Loucy (cell line): ENCODE results near the gene BAX.
A peak's percentile ranks its signal among the peaks of the same experiment; 100 is the strongest.

ENCODE experiments used
- H2AFZ ChIP-seq: fragments of 200-600 bp; sonication (generic); 2 replicates; pipeline ENCODE4 v1.6.0; 2016; ENCODE audit warnings: antibody characterized with exemption, mild to moderate bottlenecking, low read length, moderate library complexity
- H3F3A ChIP-seq: fragments of 200-600 bp; 2 replicates; pipeline ENCODE4 v1.6.0; 2016; ENCODE audit warnings: antibody characterized with exemption, low read depth, mild to moderate bottlenecking
- H3K27me3 ChIP-seq: fragments of 200-600 bp; sonication (generic); 2 replicates; pipeline ENCODE4 v1.6.1; 2014; ENCODE audit warnings: low read length, mild to moderate bottlenecking; ENCODE audit not compliant: insufficient read depth, poor library complexity, severe bottlenecking
- H3K36me3 ChIP-seq: fragments of 200-600 bp; sonication (generic); 2 replicates; pipeline ENCODE4 v1.6.1; 2016; ENCODE audit warnings: low read length; ENCODE audit not compliant: insufficient read depth
- H3K4me1 ChIP-seq: fragments of 200-600 bp; sonication (generic); 2 replicates; pipeline ENCODE4 v1.5.1; 2014; ENCODE audit warnings: low read length, mild to moderate bottlenecking; ENCODE audit not compliant: insufficient read depth, poor library complexity, severe bottlenecking
- H3K4me2 ChIP-seq: fragments of 200-600 bp; sonication (generic); 2 replicates; pipeline ENCODE4 v1.6.0; 2014; ENCODE audit warnings: antibody characterized with exemption, low read length, low read depth, mild to moderate bottlenecking; ENCODE audit not compliant: poor library complexity, severe bottlenecking
- H3K4me3 ChIP-seq: fragments of 200-600 bp; sonication (generic); 2 replicates; pipeline ENCODE4 v1.5.1; 2014; ENCODE audit warnings: low read length, mild to moderate bottlenecking, mixed read lengths; ENCODE audit not compliant: poor library complexity, severe bottlenecking
- H3K79me2 ChIP-seq: fragments of 200-600 bp; sonication (generic); 2 replicates; pipeline ENCODE4 v1.6.1; 2014; ENCODE audit warnings: low read length; ENCODE audit not compliant: insufficient read depth
- H3K9ac ChIP-seq: fragments of 200-600 bp; sonication (generic); 2 replicates; pipeline ENCODE4 v1.6.0; 2014; ENCODE audit warnings: mild to moderate bottlenecking, low read depth, low read length, moderate library complexity; ENCODE audit not compliant: poor library complexity, severe bottlenecking
- H3K9me2 ChIP-seq: fragments of 200-600 bp; sonication (generic); replicated peaks from 2 replicates; pipeline ENCODE4 v1.6.1; 2016; ENCODE audit warnings: low read depth, low read length, mixed read lengths
- H3K9me3 ChIP-seq: fragments of 200-600 bp; sonication (generic); 2 replicates; pipeline ENCODE4 v1.6.1; 2014; ENCODE audit warnings: mild to moderate bottlenecking, antibody characterized with exemption, low read length, low read depth; ENCODE audit not compliant: insufficient read depth
- H4K20me1 ChIP-seq: fragments of 200-600 bp; sonication (generic); 2 replicates; pipeline ENCODE4 v1.6.0; 2014; ENCODE audit warnings: antibody characterized with exemption, low read length, mild to moderate bottlenecking; ENCODE audit not compliant: insufficient read depth, poor library complexity, severe bottlenecking
- CTCF ChIP-seq: fragments of 200-600 bp; sonication (generic); conservative IDR thresholded peaks from 2 replicates; pipeline ENCODE4 v1.5.1; 2014; ENCODE audit warnings: mild to moderate bottlenecking, antibody characterized with exemption, low read length
- EZH2phosphoT487 ChIP-seq: fragments of 200-600 bp; IDR thresholded peaks from 2 replicates; pipeline ENCODE4 v1.6.1; 2018; ENCODE audit warnings: antibody characterized with exemption, mild to moderate bottlenecking, moderate library complexity, borderline replicate concordance

Gene BAX

GRCh38 chr19:48954595-48955307, at the start of gene BAX:
Gene BAX, plus strand, starts transcription at chr19:48954875. Its CDS starts 54 bp downstream, at chr19:48954929.
- Histone ChIP-seq H3F3A (no peaks in the 10 kb centered on the region), H3K4me1 (peaks cover 9% of the 10 kb centered on the region), H3K4me3 (peak within 1 kb of the TSS; percentile 81), H3K4me2 (peak within 1 kb of the TSS; percentile 88), H2AFZ (peak within 1 kb of the TSS; percentile 87), H4K20me1 (no peaks in the 10 kb centered on the region), H3K36me3 (no peaks in the 10 kb centered on the region), H3K79me2 (peaks cover 19% of the 10 kb centered on the region), H3K9me3 (no peaks in the 10 kb centered on the region), H3K9ac (peak within 1 kb of the TSS; percentile 97), H3K9me2 (no peaks in the 10 kb centered on the region), H3K27me3 (no peaks in the 10 kb centered on the region)
- TF ChIP-seq CTCF (0 out of 2 replicates have a peak, but pooled peaks have one; percentile 15), EZH2phosphoT487 (no peak)

- no peak overlapping the region for H3K9ac ChIP-seq
- H3K9me3 ChIP-seq, result no peaks in the 10 kb centered on the region
- H3K4me3 ChIP-seq, result no peak overlapping the region
- TF ChIP-seq EZH2phosphoT487, result no peak
- no peak for TF ChIP-seq CTCF
- no peak overlapping the region for H2AFZ ChIP-seq
- H3K4me2 ChIP-seq, result no peak overlapping the region
- peaks cover 3% of the 10 kb centered on the region; the same call in 1 of the 2 replicates for H3K36me3 ChIP-seq
- no peaks in the 10 kb centered on the region for H3K9me2 ChIP-seq
- no peaks in the 10 kb centered on the region for H3K27me3 ChIP-seq
- peaks cover 13% of the 10 kb centered on the region for H3K4me1 ChIP-seq
- no peaks in the 10 kb centered on the region for H3F3A ChIP-seq
- H3K79me2 ChIP-seq, result peaks cover 11% of the 10 kb centered on the region; the same call in 1 of the 2 replicates
- H4K20me1 ChIP-seq, result peaks cover 4% of the 10 kb centered on the region
Observed at GRCh38 chr19:48905664-48906063, 49.0 kb upstream of the BAX start.

GRCh38 chr19:48906324-48906723, 48.4 kb upstream of the BAX start:
- Histone ChIP-seq H3F3A (no peaks in the 10 kb centered on the region), H3K4me1 (peaks cover 7% of the 10 kb centered on the region), H3K36me3 (peaks cover 3% of the 10 kb centered on the region; the same call in 1 of the 2 replicates), H3K9ac (no peak overlapping the region), H3K79me2 (peaks cover 5% of the 10 kb centered on the region; the same call in 1 of the 2 replicates), H3K4me3 (no peak overlapping the region), H3K9me2 (no peaks in the 10 kb centered on the region), H2AFZ (no peak overlapping the region), H4K20me1 (no peaks in the 10 kb centered on the region), H3K27me3 (no peaks in the 10 kb centered on the region), H3K4me2 (no peak overlapping the region), H3K9me3 (no peaks in the 10 kb centered on the region)
- TF ChIP-seq CTCF, result no peak
- no peak for TF ChIP-seq EZH2phosphoT487
